ENCODE measurements around the gene ATP8B4.
"Not testable (repeated sequence)": the region's sequence is repeated elsewhere in the genome, so short reads cannot be mapped to it uniquely, and the experiment has no call there.

Gene ATP8B4

GRCh38 chr15:49978121-49978520 lies 140.9 kb downstream of the ATP8B4 start:
- H3K27ac ChIP-seq (ENCODE audit: insufficient read depth, low read length, poor library complexity, severe bottlenecking): no peak overlapping the region
- no peak for DNase-seq

GRCh38 chr15:49977306-49977705 lies 141.7 kb downstream of the ATP8B4 start:
- no peak overlapping the region for H3K27ac ChIP-seq (ENCODE audit: insufficient read depth, low read length, poor library complexity, severe bottlenecking)
- no peaks in the 10 kb centered on the region for H3K9me3 ChIP-seq (ENCODE audit: control insufficient read depth, low read length)
- no peak overlapping the region for H3K4me3 ChIP-seq (ENCODE audit: insufficient read depth, low read depth, low read length, poor library complexity, severe bottlenecking)
- H3K4me1 ChIP-seq (ENCODE audit: control insufficient read depth, insufficient read depth, low read length, poor library complexity, severe bottlenecking): no peaks in the 10 kb centered on the region
- no peaks in the 10 kb centered on the region for H3K27me3 ChIP-seq (replicated peaks; ENCODE audit: control insufficient read depth, insufficient read depth, low read length, poor library complexity, severe bottlenecking)
- DNase-seq: no peak
- no peaks in the 10 kb centered on the region for H3K36me3 ChIP-seq (ENCODE audit: control insufficient read depth, insufficient read depth, low read length)

More at GRCh38 chr15:49978121-49978520, 140.9 kb downstream of the ATP8B4 start:
- H3K4me1 ChIP-seq (ENCODE audit: control insufficient read depth, insufficient read depth, low read length, poor library complexity, severe bottlenecking): no peaks in the 10 kb centered on the region
- H3K4me3 ChIP-seq (ENCODE audit: insufficient read depth, low read depth, low read length, poor library complexity, severe bottlenecking): no peak overlapping the region
- no peaks in the 10 kb centered on the region for H3K9me3 ChIP-seq (ENCODE audit: control insufficient read depth, low read length)
- no peaks in the 10 kb centered on the region for H3K27me3 ChIP-seq (replicated peaks; ENCODE audit: control insufficient read depth, insufficient read depth, low read length, poor library complexity, severe bottlenecking)
- no peaks in the 10 kb centered on the region for H3K36me3 ChIP-seq (ENCODE audit: control insufficient read depth, insufficient read depth, low read length)

DNA sequence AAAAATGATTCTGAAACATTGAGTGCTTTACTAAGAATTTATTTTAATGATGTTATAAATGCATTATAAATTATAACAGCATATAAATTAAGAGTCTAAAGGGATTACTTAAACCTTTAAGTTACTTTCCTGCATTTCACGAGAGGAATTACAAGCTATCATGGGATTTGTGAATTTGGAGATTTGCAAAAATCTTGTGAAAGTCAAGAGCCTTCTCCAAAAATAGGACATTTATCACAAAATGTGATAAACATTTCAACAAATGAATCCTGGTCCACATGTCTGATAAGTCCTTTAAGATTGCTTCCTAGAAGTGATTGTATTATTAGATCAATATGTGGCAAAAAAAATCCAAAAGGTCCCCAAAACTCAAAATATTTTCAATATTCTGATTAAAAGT lies 154.5 kb downstream of the ATP8B4 start:
- H3K9me3 ChIP-seq (ENCODE audit: control insufficient read depth, low read length): no peaks in the 10 kb centered on the region
- no peak overlapping the region for H3K27ac ChIP-seq (ENCODE audit: insufficient read depth, low read length, poor library complexity, severe bottlenecking)
- DNase-seq: no peak
- no peaks in the 10 kb centered on the region for H3K4me1 ChIP-seq (ENCODE audit: control insufficient read depth, insufficient read depth, low read length, poor library complexity, severe bottlenecking)
- no peaks in the 10 kb centered on the region for H3K36me3 ChIP-seq (ENCODE audit: control insufficient read depth, insufficient read depth, low read length)
- H3K4me3 ChIP-seq (ENCODE audit: insufficient read depth, low read depth, low read length, poor library complexity, severe bottlenecking): no peak overlapping the region
- no peaks in the 10 kb centered on the region for H3K27me3 ChIP-seq (replicated peaks; ENCODE audit: control insufficient read depth, insufficient read depth, low read length, poor library complexity, severe bottlenecking)

DNA sequence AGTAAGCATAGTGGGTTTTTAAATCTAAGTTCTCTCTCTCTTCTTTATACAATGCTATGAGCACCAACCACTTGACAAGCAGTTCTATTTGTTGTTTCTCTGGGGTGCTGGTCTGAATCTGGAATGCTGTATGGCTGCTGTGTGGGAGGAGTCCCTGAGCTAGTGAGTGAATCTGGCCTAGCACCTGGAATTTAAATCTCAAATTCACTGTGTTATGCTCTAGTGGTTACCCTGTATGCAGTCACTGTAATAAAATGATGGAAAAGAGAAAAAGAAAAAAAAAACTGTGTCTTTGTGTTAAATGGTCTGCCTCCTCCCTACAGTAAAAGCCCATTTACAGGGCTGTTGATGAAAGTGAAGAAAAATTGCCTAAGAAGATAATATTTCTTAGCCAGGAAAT lies 155.0 kb downstream of the ATP8B4 start:
- H3K36me3 ChIP-seq (ENCODE audit: control insufficient read depth, insufficient read depth, low read length): no peaks in the 10 kb centered on the region
- no peak overlapping the region for H3K4me3 ChIP-seq (ENCODE audit: insufficient read depth, low read depth, low read length, poor library complexity, severe bottlenecking)
- H3K27ac ChIP-seq (ENCODE audit: insufficient read depth, low read length, poor library complexity, severe bottlenecking): no peak overlapping the region
- H3K27me3 ChIP-seq (replicated peaks; ENCODE audit: control insufficient read depth, insufficient read depth, low read length, poor library complexity, severe bottlenecking): no peaks in the 10 kb centered on the region
- H3K4me1 ChIP-seq (ENCODE audit: control insufficient read depth, insufficient read depth, low read length, poor library complexity, severe bottlenecking): no peaks in the 10 kb centered on the region
- no peak for DNase-seq
- H3K9me3 ChIP-seq (ENCODE audit: control insufficient read depth, low read length): no peaks in the 10 kb centered on the region

GRCh38 chr15:49963033-49963772 lies 155.8 kb downstream of the ATP8B4 start:
- DNase-seq; H3K27me3 ChIP-seq (replicated peaks; ENCODE audit: control insufficient read depth, insufficient read depth, low read length, poor library complexity, severe bottlenecking); H3K27ac ChIP-seq (ENCODE audit: insufficient read depth, low read length, poor library complexity, severe bottlenecking); H3K4me3 ChIP-seq (ENCODE audit: insufficient read depth, low read depth, low read length, poor library complexity, severe bottlenecking); H3K4me1 ChIP-seq (ENCODE audit: control insufficient read depth, insufficient read depth, low read length, poor library complexity, severe bottlenecking); H3K9me3 ChIP-seq (ENCODE audit: control insufficient read depth, low read length); H3K36me3 ChIP-seq (ENCODE audit: control insufficient read depth, insufficient read depth, low read length): not testable (repeated sequence)

DNA sequence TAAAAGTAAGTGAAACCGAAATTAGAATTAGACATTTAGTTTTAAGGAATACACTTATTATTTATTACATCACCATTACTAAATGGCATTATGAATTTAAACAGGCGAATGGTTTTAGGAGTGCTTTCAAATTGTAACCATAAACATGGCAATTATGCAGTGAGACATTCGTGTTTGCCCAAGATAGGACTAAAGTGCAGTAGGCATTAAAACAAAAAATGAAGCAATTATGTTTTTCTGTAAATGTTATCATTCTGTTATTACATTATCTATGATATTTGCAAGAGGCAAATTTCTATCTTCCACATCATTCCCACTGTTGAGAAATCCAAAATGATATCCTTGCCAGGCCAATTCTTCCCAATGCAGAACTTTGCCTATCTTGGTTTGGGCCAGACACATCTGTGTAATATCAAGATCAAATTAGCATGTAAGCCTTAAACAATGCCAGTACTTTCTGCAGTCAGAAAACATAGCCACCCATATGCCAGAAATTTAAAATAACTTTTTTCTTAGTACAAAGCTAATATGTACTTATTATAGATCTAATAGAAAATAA lies 156.9 kb downstream of the ATP8B4 start:
- Histone ChIP-seq H3K4me1 (ENCODE audit: control insufficient read depth, insufficient read depth, low read length, poor library complexity, severe bottlenecking) (no peaks in the 10 kb centered on the region), H3K36me3 (ENCODE audit: control insufficient read depth, insufficient read depth, low read length) (no peaks in the 10 kb centered on the region)
- DNase-seq: no peak

DNA sequence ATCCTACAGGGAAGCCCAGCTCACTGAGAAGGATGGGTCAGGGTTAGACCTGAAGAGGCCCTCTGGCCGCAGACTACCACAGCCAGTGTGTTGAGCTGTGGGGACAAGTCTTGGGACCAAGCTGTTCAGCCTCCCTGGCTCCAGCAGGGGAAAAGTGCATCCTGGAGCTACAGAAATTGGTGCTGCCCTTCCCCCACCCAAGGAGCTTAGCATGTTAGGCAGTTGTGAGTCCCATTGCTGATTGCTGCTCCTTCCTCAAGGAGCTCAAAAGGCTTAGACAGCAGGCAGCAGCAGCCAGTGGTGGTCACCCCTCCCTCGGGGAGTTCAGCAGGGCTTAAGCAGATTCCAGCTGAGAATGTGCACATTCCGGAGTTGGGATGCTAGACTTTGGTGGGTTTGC lies 165.6 kb downstream of the ATP8B4 start:
- H3K4me1 ChIP-seq (ENCODE audit: control insufficient read depth, insufficient read depth, low read length, poor library complexity, severe bottlenecking): no peaks in the 10 kb centered on the region
- no peak overlapping the region for H3K4me3 ChIP-seq (ENCODE audit: insufficient read depth, low read depth, low read length, poor library complexity, severe bottlenecking)
- H3K27me3 ChIP-seq (replicated peaks; ENCODE audit: control insufficient read depth, insufficient read depth, low read length, poor library complexity, severe bottlenecking): no peaks in the 10 kb centered on the region
- no peaks in the 10 kb centered on the region for H3K9me3 ChIP-seq (ENCODE audit: control insufficient read depth, low read length)
- no peak for DNase-seq
- H3K27ac ChIP-seq (ENCODE audit: insufficient read depth, low read length, poor library complexity, severe bottlenecking): no peak overlapping the region
- H3K36me3 ChIP-seq (ENCODE audit: control insufficient read depth, insufficient read depth, low read length): no peaks in the 10 kb centered on the region

More for the DNA sequence above, 156.9 kb downstream of the ATP8B4 start:
- no peak overlapping the region for H3K4me3 ChIP-seq (ENCODE audit: insufficient read depth, low read depth, low read length, poor library complexity, severe bottlenecking)
- H3K27me3 ChIP-seq (replicated peaks; ENCODE audit: control insufficient read depth, insufficient read depth, low read length, poor library complexity, severe bottlenecking): no peaks in the 10 kb centered on the region
- no peak overlapping the region for H3K27ac ChIP-seq (ENCODE audit: insufficient read depth, low read length, poor library complexity, severe bottlenecking)
- no peaks in the 10 kb centered on the region for H3K9me3 ChIP-seq (ENCODE audit: control insufficient read depth, low read length)

- no peaks in the 10 kb centered on the region for H3K36me3 ChIP-seq (ENCODE audit: control insufficient read depth, insufficient read depth, low read length)
- DNase-seq: no peak
Measured at GRCh38 chr15:49946681-49947080, 172.4 kb downstream of the ATP8B4 start.

GRCh38 chr15:49934487-49934886 lies 184.5 kb downstream of the ATP8B4 start:
- no peak overlapping the region for H3K4me3 ChIP-seq (ENCODE audit: insufficient read depth, low read depth, low read length, poor library complexity, severe bottlenecking)
- no peaks in the 10 kb centered on the region for H3K27me3 ChIP-seq (replicated peaks; ENCODE audit: control insufficient read depth, insufficient read depth, low read length, poor library complexity, severe bottlenecking)
- DNase-seq: no peak
- H3K9me3 ChIP-seq (ENCODE audit: control insufficient read depth, low read length): no peaks in the 10 kb centered on the region
- no peaks in the 10 kb centered on the region for H3K4me1 ChIP-seq (ENCODE audit: control insufficient read depth, insufficient read depth, low read length, poor library complexity, severe bottlenecking)
- no peak overlapping the region for H3K27ac ChIP-seq (ENCODE audit: insufficient read depth, low read length, poor library complexity, severe bottlenecking)
- no peaks in the 10 kb centered on the region for H3K36me3 ChIP-seq (ENCODE audit: control insufficient read depth, insufficient read depth, low read length)

More at GRCh38 chr15:49946681-49947080, 172.4 kb downstream of the ATP8B4 start:
- Histone ChIP-seq H3K27me3 (replicated peaks; ENCODE audit: control insufficient read depth, insufficient read depth, low read length, poor library complexity, severe bottlenecking) (no peaks in the 10 kb centered on the region), H3K9me3 (ENCODE audit: control insufficient read depth, low read length) (no peaks in the 10 kb centered on the region), H3K4me1 (ENCODE audit: control insufficient read depth, insufficient read depth, low read length, poor library complexity, severe bottlenecking) (no peaks in the 10 kb centered on the region), H3K4me3 (ENCODE audit: insufficient read depth, low read depth, low read length, poor library complexity, severe bottlenecking) (no peak overlapping the region), H3K27ac (ENCODE audit: insufficient read depth, low read length, poor library complexity, severe bottlenecking) (no peak overlapping the region)

DNA sequence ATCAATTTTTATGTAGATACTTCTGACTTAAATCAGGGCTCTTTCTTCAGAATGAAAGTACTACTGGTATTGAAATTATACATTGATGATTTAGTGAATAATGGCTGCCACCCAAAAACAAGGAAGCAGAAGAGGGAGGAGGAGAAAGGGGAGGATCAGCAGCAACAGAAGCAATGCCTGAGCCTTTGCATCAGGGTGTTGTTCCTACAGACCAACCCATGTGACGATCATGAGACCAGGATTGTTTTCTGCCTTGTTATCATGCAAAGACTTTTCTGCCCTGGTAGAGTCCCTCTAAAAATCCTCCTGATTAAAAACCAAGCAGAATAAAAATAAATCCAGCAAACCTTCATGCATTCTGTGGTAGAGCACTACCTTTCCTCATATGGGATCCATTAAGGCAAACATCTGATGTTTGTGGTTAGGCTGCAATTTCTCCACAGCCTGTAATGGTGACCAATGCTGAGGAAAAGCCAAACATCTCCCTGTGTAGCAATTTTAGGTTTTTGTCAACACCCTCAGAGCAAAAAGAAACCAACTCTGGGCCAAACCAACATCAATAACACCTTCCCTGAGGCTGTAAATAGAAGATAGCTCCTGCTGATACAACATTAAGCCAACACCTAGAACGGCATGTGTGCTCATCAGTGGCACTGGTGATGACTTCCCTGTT lies 191.7 kb downstream of the ATP8B4 start:
- H3K27ac ChIP-seq (ENCODE audit: insufficient read depth, low read length, poor library complexity, severe bottlenecking): no peak overlapping the region
- no peaks in the 10 kb centered on the region for H3K36me3 ChIP-seq (ENCODE audit: control insufficient read depth, insufficient read depth, low read length)
- no peaks in the 10 kb centered on the region for H3K27me3 ChIP-seq (replicated peaks; ENCODE audit: control insufficient read depth, insufficient read depth, low read length, poor library complexity, severe bottlenecking)
- H3K4me3 ChIP-seq (ENCODE audit: insufficient read depth, low read depth, low read length, poor library complexity, severe bottlenecking): no peak overlapping the region
- H3K4me1 ChIP-seq (ENCODE audit: control insufficient read depth, insufficient read depth, low read length, poor library complexity, severe bottlenecking): no peaks in the 10 kb centered on the region
- no peaks in the 10 kb centered on the region for H3K9me3 ChIP-seq (ENCODE audit: control insufficient read depth, low read length)
- DNase-seq: no peak
